Loucy (cell line): ENCODE data around the gene PLCD3.
"Not testable (repeated sequence)": the region's sequence is repeated elsewhere in the genome, so short reads cannot be mapped to it uniquely, and the experiment has no call there.

Experiments
- H2AFZ ChIP-seq: fragments of 200-600 bp; sonication (generic); 2 replicates; pipeline ENCODE4 v1.6.0; 2016; ENCODE audit warnings: antibody characterized with exemption, mild to moderate bottlenecking, low read length, moderate library complexity
- H3F3A ChIP-seq: fragments of 200-600 bp; 2 replicates; pipeline ENCODE4 v1.6.0; 2016; ENCODE audit warnings: antibody characterized with exemption, low read depth, mild to moderate bottlenecking
- H3K27me3 ChIP-seq: fragments of 200-600 bp; sonication (generic); 2 replicates; pipeline ENCODE4 v1.6.1; 2014; ENCODE audit warnings: low read length, mild to moderate bottlenecking; ENCODE audit not compliant: insufficient read depth, poor library complexity, severe bottlenecking
- H3K36me3 ChIP-seq: fragments of 200-600 bp; sonication (generic); 2 replicates; pipeline ENCODE4 v1.6.1; 2016; ENCODE audit warnings: low read length; ENCODE audit not compliant: insufficient read depth
- H3K4me1 ChIP-seq: fragments of 200-600 bp; sonication (generic); 2 replicates; pipeline ENCODE4 v1.5.1; 2014; ENCODE audit warnings: low read length, mild to moderate bottlenecking; ENCODE audit not compliant: insufficient read depth, poor library complexity, severe bottlenecking
- H3K4me2 ChIP-seq: fragments of 200-600 bp; sonication (generic); 2 replicates; pipeline ENCODE4 v1.6.0; 2014; ENCODE audit warnings: antibody characterized with exemption, low read length, low read depth, mild to moderate bottlenecking; ENCODE audit not compliant: poor library complexity, severe bottlenecking
- H3K4me3 ChIP-seq: fragments of 200-600 bp; sonication (generic); 2 replicates; pipeline ENCODE4 v1.5.1; 2014; ENCODE audit warnings: low read length, mild to moderate bottlenecking, mixed read lengths; ENCODE audit not compliant: poor library complexity, severe bottlenecking
- H3K79me2 ChIP-seq: fragments of 200-600 bp; sonication (generic); 2 replicates; pipeline ENCODE4 v1.6.1; 2014; ENCODE audit warnings: low read length; ENCODE audit not compliant: insufficient read depth
- H3K9ac ChIP-seq: fragments of 200-600 bp; sonication (generic); 2 replicates; pipeline ENCODE4 v1.6.0; 2014; ENCODE audit warnings: mild to moderate bottlenecking, low read depth, low read length, moderate library complexity; ENCODE audit not compliant: poor library complexity, severe bottlenecking
- H3K9me2 ChIP-seq: fragments of 200-600 bp; sonication (generic); replicated peaks from 2 replicates; pipeline ENCODE4 v1.6.1; 2016; ENCODE audit warnings: low read depth, low read length, mixed read lengths
- H3K9me3 ChIP-seq: fragments of 200-600 bp; sonication (generic); 2 replicates; pipeline ENCODE4 v1.6.1; 2014; ENCODE audit warnings: mild to moderate bottlenecking, antibody characterized with exemption, low read length, low read depth; ENCODE audit not compliant: insufficient read depth
- H4K20me1 ChIP-seq: fragments of 200-600 bp; sonication (generic); 2 replicates; pipeline ENCODE4 v1.6.0; 2014; ENCODE audit warnings: antibody characterized with exemption, low read length, mild to moderate bottlenecking; ENCODE audit not compliant: insufficient read depth, poor library complexity, severe bottlenecking
- EZH2phosphoT487 ChIP-seq: fragments of 200-600 bp; IDR thresholded peaks from 2 replicates; pipeline ENCODE4 v1.6.1; 2018; ENCODE audit warnings: antibody characterized with exemption, mild to moderate bottlenecking, moderate library complexity, borderline replicate concordance
- TF ChIP-seq, protein P1 (sequence below): fragments of 200-600 bp; sonication (generic); conservative IDR thresholded peaks from 2 replicates; pipeline ENCODE4 v1.5.1; 2014; ENCODE audit warnings: mild to moderate bottlenecking, antibody characterized with exemption, low read length

PLCD3 gene

DNA sequence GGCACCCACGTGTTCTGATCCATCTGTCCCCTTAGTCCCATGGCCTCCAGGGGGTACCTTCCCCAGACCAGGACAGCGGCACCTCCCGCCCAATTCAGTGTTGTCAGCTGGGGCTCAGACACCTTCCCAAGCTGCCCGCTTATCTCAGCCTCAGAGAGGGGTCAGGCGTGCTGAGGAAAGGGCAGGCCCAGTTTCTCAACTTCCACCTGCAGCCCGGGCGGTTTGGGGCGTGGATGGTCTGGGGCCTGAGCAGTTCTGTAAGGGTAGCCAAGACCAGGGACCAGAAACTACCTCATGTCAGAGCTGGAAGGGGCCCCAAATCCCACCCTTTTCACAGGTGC lies 5.1 kb downstream of the PLCD3 start:
- H3K4me1 ChIP-seq: peaks cover 18% of the 10 kb centered on the region
- H3K9me2 ChIP-seq: no peaks in the 10 kb centered on the region
- H3K27me3 ChIP-seq: no peaks in the 10 kb centered on the region
- H2AFZ ChIP-seq: no peak overlapping the region
- no peaks in the 10 kb centered on the region for H3F3A ChIP-seq
- H3K9ac ChIP-seq: no peak overlapping the region
- no peak overlapping the region for H3K4me2 ChIP-seq
- H3K36me3 ChIP-seq: no peaks in the 10 kb centered on the region
- H4K20me1 ChIP-seq: no peaks in the 10 kb centered on the region
- TF ChIP-seq EZH2phosphoT487: no peak
- TF ChIP-seq, protein P1, sequence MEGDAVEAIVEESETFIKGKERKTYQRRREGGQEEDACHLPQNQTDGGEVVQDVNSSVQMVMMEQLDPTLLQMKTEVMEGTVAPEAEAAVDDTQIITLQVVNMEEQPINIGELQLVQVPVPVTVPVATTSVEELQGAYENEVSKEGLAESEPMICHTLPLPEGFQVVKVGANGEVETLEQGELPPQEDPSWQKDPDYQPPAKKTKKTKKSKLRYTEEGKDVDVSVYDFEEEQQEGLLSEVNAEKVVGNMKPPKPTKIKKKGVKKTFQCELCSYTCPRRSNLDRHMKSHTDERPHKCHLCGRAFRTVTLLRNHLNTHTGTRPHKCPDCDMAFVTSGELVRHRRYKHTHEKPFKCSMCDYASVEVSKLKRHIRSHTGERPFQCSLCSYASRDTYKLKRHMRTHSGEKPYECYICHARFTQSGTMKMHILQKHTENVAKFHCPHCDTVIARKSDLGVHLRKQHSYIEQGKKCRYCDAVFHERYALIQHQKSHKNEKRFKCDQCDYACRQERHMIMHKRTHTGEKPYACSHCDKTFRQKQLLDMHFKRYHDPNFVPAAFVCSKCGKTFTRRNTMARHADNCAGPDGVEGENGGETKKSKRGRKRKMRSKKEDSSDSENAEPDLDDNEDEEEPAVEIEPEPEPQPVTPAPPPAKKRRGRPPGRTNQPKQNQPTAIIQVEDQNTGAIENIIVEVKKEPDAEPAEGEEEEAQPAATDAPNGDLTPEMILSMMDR: no peak
- no peaks in the 10 kb centered on the region for H3K9me3 ChIP-seq
- no peaks in the 10 kb centered on the region for H3K79me2 ChIP-seq
- H3K4me3 ChIP-seq: no peak overlapping the region

- no peak overlapping the region for H3K4me3 ChIP-seq
- H4K20me1 ChIP-seq: no peaks in the 10 kb centered on the region
- H3K36me3 ChIP-seq: no peaks in the 10 kb centered on the region
- H3K4me1 ChIP-seq: peaks cover 18% of the 10 kb centered on the region
- no peaks in the 10 kb centered on the region for H3K79me2 ChIP-seq
- H3K9ac ChIP-seq: no peak overlapping the region
- no peaks in the 10 kb centered on the region for H3F3A ChIP-seq
- H3K9me2 ChIP-seq: no peaks in the 10 kb centered on the region
- no peak overlapping the region for H3K4me2 ChIP-seq
- no peaks in the 10 kb centered on the region for H3K9me3 ChIP-seq
- no peak overlapping the region for H2AFZ ChIP-seq
- TF ChIP-seq, protein P1: no peak
- no peaks in the 10 kb centered on the region for H3K27me3 ChIP-seq
Measured at GRCh38 chr17:45125509-45125908, 6.8 kb downstream of the PLCD3 start.

- Histone ChIP-seq H3K4me1 (peaks cover 18% of the 10 kb centered on the region), H2AFZ (peak overlapping the region; percentile 54), H3K9ac (peak overlapping the region; percentile 65), H3K4me3 (peak overlapping the region; percentile 47), H3K4me2 (peak overlapping the region; percentile 73)
- not testable (repeated sequence) for H3K79me2 ChIP-seq, H3K9me3 ChIP-seq, H3F3A ChIP-seq, H3K36me3 ChIP-seq, H3K9me2 ChIP-seq, H3K27me3 ChIP-seq, H4K20me1 ChIP-seq
Measured at GRCh38 chr17:45124797-45125122, 7.6 kb downstream of the PLCD3 start.

- H3F3A ChIP-seq: no peaks in the 10 kb centered on the region
- H3K9me2 ChIP-seq: no peaks in the 10 kb centered on the region
- H3K9ac ChIP-seq: peak overlapping the region; percentile 65
- no peaks in the 10 kb centered on the region for H4K20me1 ChIP-seq
- TF ChIP-seq, protein P1: no peak
- TF ChIP-seq EZH2phosphoT487: no peak
- no peaks in the 10 kb centered on the region for H3K9me3 ChIP-seq
- no peaks in the 10 kb centered on the region for H3K79me2 ChIP-seq
- peak overlapping the region; percentile 54 for H2AFZ ChIP-seq
- H3K4me1 ChIP-seq: peaks cover 18% of the 10 kb centered on the region
- no peaks in the 10 kb centered on the region for H3K27me3 ChIP-seq
- H3K4me2 ChIP-seq: peak overlapping the region; percentile 73
- H3K36me3 ChIP-seq: no peaks in the 10 kb centered on the region
- H3K4me3 ChIP-seq: peak overlapping the region; percentile 47
Measured at GRCh38 chr17:45123930-45124796, 8.2 kb downstream of the PLCD3 start.
